SH-SY5Y (cell line): ENCODE data around the gene LRRC7.

ENCODE experiments used
- GATA2 ChIP-seq: IDR thresholded peaks from 2 replicates; pipeline ENCODE4 v1.6.1; 2011; ENCODE audit warnings: mild to moderate bottlenecking, low read depth, low read length
- GATA3 ChIP-seq: IDR thresholded peaks from 2 replicates; pipeline ENCODE4 v1.6.1; 2011; ENCODE audit warnings: low read depth, mild to moderate bottlenecking, low read length, moderate library complexity

GRCh38 chr1:69791311-69791710 is 223.6 kb downstream of the LRRC7 start:
- no peak for TF ChIP-seq GATA3
- no peak for TF ChIP-seq GATA2
